C4-2B (cell line): ENCODE results near the gene UNC45A.

Source experiments
- H3K27ac ChIP-seq: fragments of 450-650 bp; 2 replicates; pipeline ENCODE4 v1.5.1; 2017
- ZFX ChIP-seq: fragments of 450-650 bp; IDR thresholded peaks from 2 replicates; pipeline ENCODE4 v1.6.1; 2017
- TF ChIP-seq, protein P1 (sequence below): fragments of 450-650 bp; conservative IDR thresholded peaks from 2 replicates; pipeline ENCODE4 v1.5.1; 2017; ENCODE audit warnings: mild to moderate bottlenecking

The UNC45A gene

DNA sequence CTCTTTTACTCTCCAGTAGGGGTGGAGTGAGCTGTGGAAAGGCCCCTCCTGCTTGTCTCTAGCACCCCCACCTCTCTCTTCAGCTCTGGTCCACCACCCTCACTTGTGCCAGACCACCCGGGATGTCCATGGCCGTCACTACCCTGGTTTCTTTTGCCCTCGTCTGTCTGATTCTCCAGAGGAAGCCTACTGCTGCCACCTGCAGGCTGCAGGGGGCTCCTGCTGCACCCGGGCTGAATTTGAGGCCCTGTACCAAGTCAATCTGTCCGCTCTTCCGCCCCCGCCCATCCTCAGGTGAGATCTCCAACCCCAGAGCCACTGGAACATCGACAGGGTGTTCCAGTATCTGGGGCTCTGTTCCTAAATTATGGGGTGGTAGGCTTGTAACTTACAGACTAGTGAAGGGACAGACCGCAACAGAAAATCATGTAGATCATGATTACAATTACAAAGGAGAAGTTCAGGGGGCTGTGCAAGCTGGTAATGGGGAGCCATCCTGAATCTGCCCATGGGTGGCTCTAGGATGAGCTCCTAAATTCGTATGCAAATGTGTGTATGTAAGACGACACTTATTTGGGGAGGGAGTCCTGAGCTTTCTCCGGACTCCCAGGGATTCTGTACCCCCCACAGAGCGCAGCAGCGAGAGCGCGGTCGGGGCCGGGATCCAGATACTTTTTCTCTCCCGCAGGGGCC lies 683 bp upstream of the UNC45A start:
- TF ChIP-seq, protein P1, sequence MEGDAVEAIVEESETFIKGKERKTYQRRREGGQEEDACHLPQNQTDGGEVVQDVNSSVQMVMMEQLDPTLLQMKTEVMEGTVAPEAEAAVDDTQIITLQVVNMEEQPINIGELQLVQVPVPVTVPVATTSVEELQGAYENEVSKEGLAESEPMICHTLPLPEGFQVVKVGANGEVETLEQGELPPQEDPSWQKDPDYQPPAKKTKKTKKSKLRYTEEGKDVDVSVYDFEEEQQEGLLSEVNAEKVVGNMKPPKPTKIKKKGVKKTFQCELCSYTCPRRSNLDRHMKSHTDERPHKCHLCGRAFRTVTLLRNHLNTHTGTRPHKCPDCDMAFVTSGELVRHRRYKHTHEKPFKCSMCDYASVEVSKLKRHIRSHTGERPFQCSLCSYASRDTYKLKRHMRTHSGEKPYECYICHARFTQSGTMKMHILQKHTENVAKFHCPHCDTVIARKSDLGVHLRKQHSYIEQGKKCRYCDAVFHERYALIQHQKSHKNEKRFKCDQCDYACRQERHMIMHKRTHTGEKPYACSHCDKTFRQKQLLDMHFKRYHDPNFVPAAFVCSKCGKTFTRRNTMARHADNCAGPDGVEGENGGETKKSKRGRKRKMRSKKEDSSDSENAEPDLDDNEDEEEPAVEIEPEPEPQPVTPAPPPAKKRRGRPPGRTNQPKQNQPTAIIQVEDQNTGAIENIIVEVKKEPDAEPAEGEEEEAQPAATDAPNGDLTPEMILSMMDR, result peak; percentile 97
- TF ChIP-seq ZFX, result no peak
- peak overlapping the region; percentile 84 for H3K27ac ChIP-seq

DNA sequence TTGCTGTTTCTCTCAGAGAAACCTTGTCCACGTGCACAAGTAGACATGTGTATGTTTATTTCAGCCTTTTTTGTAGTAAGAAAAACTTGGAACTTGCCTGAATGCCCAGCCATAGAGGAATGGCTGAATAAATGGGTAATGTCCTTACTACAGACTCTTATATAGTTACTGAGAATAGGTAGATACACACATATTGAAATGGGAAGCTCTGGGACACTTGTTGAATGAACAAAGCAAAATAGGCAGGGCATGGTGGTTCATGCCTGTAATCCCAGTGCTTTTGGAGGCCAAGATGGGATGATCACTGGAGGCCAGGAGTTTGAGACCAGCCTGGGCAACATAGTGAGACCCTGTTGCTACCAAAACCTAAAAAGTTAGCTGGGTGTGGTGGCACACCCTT lies 1.7 kb downstream of the UNC45A start:
- no peak overlapping the region for H3K27ac ChIP-seq
- TF ChIP-seq ZFX, result no peak
- TF ChIP-seq, protein P1, result no peak

DNA sequence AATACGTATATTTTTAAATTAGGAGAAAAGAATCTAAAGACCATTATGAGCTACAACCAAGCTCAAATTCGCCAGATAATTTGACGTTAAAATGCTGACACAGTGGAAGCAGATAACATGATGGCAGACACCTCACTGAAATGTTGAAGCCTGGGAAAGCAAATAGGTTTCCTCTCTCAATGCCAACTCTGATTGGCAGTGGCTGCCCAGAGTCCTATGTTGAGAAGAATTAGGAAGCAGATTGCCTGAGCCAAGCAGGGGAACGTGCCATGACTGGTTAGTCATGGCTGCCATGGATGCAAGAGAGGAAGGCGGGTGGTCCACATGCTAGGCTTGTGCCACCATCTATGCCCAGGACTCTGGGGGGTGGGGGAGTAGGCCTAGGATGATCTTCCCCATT lies 3.2 kb downstream of the UNC45A start:
- H3K27ac ChIP-seq, result no peak overlapping the region
- TF ChIP-seq, protein P1, result no peak
- no peak for TF ChIP-seq ZFX

DNA sequence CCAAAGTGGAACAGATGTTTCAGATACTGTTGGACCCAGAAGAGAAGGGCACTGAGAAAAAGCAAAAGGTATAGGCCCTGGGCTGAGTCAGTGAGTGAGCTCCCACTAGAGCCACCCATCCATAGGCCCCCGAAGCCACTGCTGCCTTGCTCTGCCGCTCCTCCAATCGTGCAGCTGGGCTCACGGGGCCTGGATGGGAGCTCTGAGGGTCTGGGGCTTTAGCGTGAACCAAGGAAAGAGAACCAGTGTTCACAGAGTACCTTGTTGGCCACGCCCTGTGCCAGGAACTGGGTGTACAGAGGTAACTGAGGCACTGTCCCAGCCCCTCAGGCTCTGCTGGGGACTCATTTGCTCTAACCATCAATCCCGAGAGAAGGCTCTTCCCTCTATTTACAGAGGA lies 4.7 kb downstream of the UNC45A start:
- TF ChIP-seq, protein P1, result no peak
- TF ChIP-seq ZFX, result no peak
- H3K27ac ChIP-seq, result no peak overlapping the region

DNA sequence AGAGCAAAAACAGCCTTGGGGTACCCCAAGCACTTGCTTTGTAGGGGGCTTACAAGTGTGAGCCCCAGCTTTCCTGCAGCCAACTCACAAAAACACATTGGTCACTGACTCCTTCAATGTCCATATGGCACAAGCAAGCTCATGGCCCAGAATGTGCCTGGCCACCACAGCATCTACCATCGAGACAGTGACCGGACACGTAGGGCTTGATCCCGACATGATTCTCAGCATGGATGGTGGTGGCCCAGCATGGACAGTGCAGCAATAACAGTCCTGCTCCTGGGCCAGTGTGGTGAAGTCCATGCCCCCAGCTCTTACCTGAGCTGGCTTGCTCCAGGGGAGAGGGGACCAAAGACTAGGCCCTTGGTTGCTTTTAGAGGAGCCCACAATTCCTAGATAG lies 6.0 kb downstream of the UNC45A start:
- no peak overlapping the region for H3K27ac ChIP-seq
- no peak for TF ChIP-seq ZFX
- TF ChIP-seq, protein P1, result no peak

DNA sequence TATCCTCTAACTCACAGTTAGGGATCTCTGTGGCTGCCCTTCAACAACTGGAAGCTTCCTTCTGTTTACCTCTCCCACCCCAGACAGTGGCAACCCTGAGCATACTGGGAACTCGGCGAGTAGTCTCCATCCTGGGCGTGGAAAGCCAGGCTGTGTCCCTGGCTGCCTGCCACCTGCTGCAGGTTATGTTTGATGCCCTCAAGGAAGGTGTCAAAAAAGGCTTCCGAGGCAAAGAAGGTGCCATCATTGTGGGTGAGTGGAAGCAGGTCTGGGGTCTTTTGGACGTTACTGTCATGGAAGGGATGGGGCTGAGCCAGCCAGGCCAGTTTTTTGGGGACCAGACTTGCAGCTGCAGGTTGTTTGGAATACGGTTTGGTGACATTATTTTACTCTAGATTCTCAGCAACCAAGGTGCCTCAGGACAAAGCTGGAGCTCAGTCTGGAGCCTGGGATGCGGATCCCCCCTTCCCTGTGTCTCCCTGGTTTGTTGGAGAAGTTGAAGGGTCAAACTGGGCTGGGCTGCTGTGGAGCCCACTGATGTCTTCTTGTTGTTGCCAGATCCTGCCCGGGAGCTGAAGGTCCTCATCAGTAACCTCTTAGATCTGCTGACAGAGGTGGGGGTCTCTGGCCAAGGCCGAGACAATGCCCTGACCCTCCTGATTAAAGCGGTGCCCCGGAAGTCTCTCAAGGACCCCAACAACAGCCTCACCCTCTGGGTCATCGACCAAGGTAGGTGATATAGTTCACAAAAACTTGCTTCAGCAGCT lies 7.5 kb downstream of the UNC45A start:
- TF ChIP-seq, protein P1, result no peak
- TF ChIP-seq ZFX, result no peak
- H3K27ac ChIP-seq, result no peak overlapping the region

DNA sequence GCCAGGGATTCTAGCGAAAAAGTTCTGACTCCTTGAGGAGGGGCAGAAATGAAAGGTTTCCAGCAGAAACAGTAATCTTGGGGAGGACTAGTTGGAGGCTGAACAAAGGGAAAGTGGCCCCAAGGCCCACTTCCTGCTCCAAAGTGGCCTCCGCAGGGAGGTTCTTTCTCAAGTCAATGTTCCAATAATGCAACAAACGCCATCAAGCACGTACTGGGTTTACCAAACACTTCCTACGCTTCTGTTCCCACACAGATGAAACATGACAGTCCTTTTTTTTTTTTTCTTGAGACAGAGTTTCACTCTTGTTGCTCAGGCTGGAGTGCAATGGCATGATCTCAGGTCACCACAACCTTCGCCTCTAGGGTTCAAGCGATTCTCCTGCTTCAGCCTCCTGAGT lies 10.0 kb downstream of the UNC45A start:
- H3K27ac ChIP-seq, result no peak overlapping the region
- no peak for TF ChIP-seq ZFX
- TF ChIP-seq, protein P1, result no peak
